HG03469 (cell line): ENCODE results near the gene DOCK2.

Experiments used
- ATAC-seq: cut with Tn5 transposase; IDR thresholded peaks from one replicate; pipeline ENCODE4 v1.9.1; 2021; ENCODE audit warnings: mild to moderate bottlenecking, moderate library complexity, moderate number of reproducible peaks; ENCODE audit not compliant: unreplicated experiment

Gene DOCK2

GRCh38 chr5:169889572-169889971 lies 252.5 kb downstream of the DOCK2 start:
- ATAC-seq: no peak

GRCh38 chr5:169893010-169893409 lies 255.9 kb downstream of the DOCK2 start:
- no peak for ATAC-seq

GRCh38 chr5:169893571-169893970 lies 256.5 kb downstream of the DOCK2 start:
- ATAC-seq: no peak

GRCh38 chr5:169895926-169896325 lies 258.9 kb downstream of the DOCK2 start:
- no peak for ATAC-seq

GRCh38 chr5:169897481-169897880 lies 260.4 kb downstream of the DOCK2 start:
- no peak for ATAC-seq

GRCh38 chr5:169901896-169902295 lies 264.8 kb downstream of the DOCK2 start:
- ATAC-seq: no peak

GRCh38 chr5:169904059-169904458 lies 267.0 kb downstream of the DOCK2 start:
- ATAC-seq: peak; percentile 42

GRCh38 chr5:169904508-169904907 lies 267.4 kb downstream of the DOCK2 start:
- no peak for ATAC-seq

- no peak for ATAC-seq
Measured at GRCh38 chr5:169905017-169905416, 267.9 kb downstream of the DOCK2 start.

GRCh38 chr5:169906745-169907649 lies 269.9 kb downstream of the DOCK2 start:
- ATAC-seq: no peak

- ATAC-seq: no peak
Measured at GRCh38 chr5:169908864-169909263, 271.8 kb downstream of the DOCK2 start.

GRCh38 chr5:169909945-169910344 lies 272.9 kb downstream of the DOCK2 start:
- ATAC-seq: no peak

GRCh38 chr5:169910393-169910792 lies 273.3 kb downstream of the DOCK2 start:
- no peak for ATAC-seq

GRCh38 chr5:169911448-169912212 lies 274.6 kb downstream of the DOCK2 start:
- no peak for ATAC-seq

- no peak for ATAC-seq
Measured at GRCh38 chr5:169913479-169913878, 276.4 kb downstream of the DOCK2 start.

- ATAC-seq: no peak
Measured at GRCh38 chr5:169914766-169915165, 277.7 kb downstream of the DOCK2 start.

- ATAC-seq: no peak
Measured at GRCh38 chr5:169917500-169917899, 280.4 kb downstream of the DOCK2 start.

- no peak for ATAC-seq
Measured at GRCh38 chr5:169918228-169918627, 281.2 kb downstream of the DOCK2 start.

GRCh38 chr5:169920474-169920873 lies 283.4 kb downstream of the DOCK2 start:
- no peak for ATAC-seq

GRCh38 chr5:169921384-169921783 lies 284.3 kb downstream of the DOCK2 start:
- ATAC-seq: no peak

- ATAC-seq: no peak
Measured at GRCh38 chr5:169921949-169922348, 284.9 kb downstream of the DOCK2 start.

GRCh38 chr5:169922474-169922873 lies 285.4 kb downstream of the DOCK2 start:
- ATAC-seq: no peak
